ENCODE data around the gene ADORA2A.

The ADORA2A gene

GRCh38 chr22:24403346-24403745, 24.1 kb upstream of the ADORA2A start:
- TF ChIP-seq REST (IDR thresholded peaks at IDR 0.05; ENCODE audit: low read depth) (no peak), ZBTB7A (IDR thresholded peaks at IDR 0.05; ENCODE audit: low read depth) (no peak), NFIC (IDR thresholded peaks at IDR 0.05) (no peak), YY1 (IDR thresholded peaks at IDR 0.05; ENCODE audit: low read depth) (no peak)

GRCh38 chr22:24404561-24405275, 22.7 kb upstream of the ADORA2A start:
- TF ChIP-seq USF1 (IDR thresholded peaks at IDR 0.05) (no peak), MAX (IDR thresholded peaks at IDR 0.05) (no peak)

GRCh38 chr22:24405631-24406321, 21.6 kb upstream of the ADORA2A start:
- TF ChIP-seq EP300 (IDR thresholded peaks at IDR 0.05; ENCODE audit: borderline replicate concordance) (no peak), MAX (IDR thresholded peaks at IDR 0.05) (no peak), TAF1 (IDR thresholded peaks at IDR 0.05; ENCODE audit: low read depth) (no peak), FOXM1 (IDR thresholded peaks at IDR 0.05; ENCODE audit: borderline replicate concordance, low read depth) (no peak), ZBTB7A (IDR thresholded peaks at IDR 0.05; ENCODE audit: low read depth) (no peak), CEBPB (IDR thresholded peaks at IDR 0.05) (peak; percentile 14; the same call in 1 of the 2 replicates)

- TF ChIP-seq MAX (IDR thresholded peaks at IDR 0.05) (no peak), REST (IDR thresholded peaks at IDR 0.05; ENCODE audit: low read depth) (no peak)
Measured at GRCh38 chr22:24406322-24407277, 20.8 kb upstream of the ADORA2A start.

GRCh38 chr22:24407278-24407665, 20.1 kb upstream of the ADORA2A start:
- TF ChIP-seq TCF12 (IDR thresholded peaks at IDR 0.05; ENCODE audit: low read depth) (no peak), EP300 (IDR thresholded peaks at IDR 0.05; ENCODE audit: borderline replicate concordance) (no peak), MAX (IDR thresholded peaks at IDR 0.05) (no peak), CREB1 (IDR thresholded peaks at IDR 0.05; ENCODE audit: low read depth) (no peak), ZBTB7A (IDR thresholded peaks at IDR 0.05; ENCODE audit: low read depth) (no peak), YY1 (IDR thresholded peaks at IDR 0.05; ENCODE audit: low read depth) (no peak), EGR1 (IDR thresholded peaks at IDR 0.05) (no peak), TAF1 (IDR thresholded peaks at IDR 0.05; ENCODE audit: low read depth) (no peak), USF1 (IDR thresholded peaks at IDR 0.05) (no peak), FOXM1 (IDR thresholded peaks at IDR 0.05; ENCODE audit: borderline replicate concordance, low read depth) (no peak), RAD21 (IDR thresholded peaks at IDR 0.05; ENCODE audit: low read depth) (no peak), NFIC (IDR thresholded peaks at IDR 0.05) (no peak), CEBPB (IDR thresholded peaks at IDR 0.05) (no peak), REST (IDR thresholded peaks at IDR 0.05; ENCODE audit: low read depth) (no peak)
